GM21717 (cell line): ENCODE data around the gene KRI1.
A peak's percentile ranks its signal among the peaks of the same experiment; 100 is the strongest.
"Not testable (repeated sequence)": the region's sequence is repeated elsewhere in the genome, so short reads cannot be mapped to it uniquely, and the experiment has no call there.

Experiments used
- ATAC-seq: cut with Tn5 transposase; IDR thresholded peaks from one replicate; pipeline ENCODE4 v1.9.1; 2021; ENCODE audit warnings: mild to moderate bottlenecking, moderate library complexity; ENCODE audit not compliant: unreplicated experiment

KRI1 gene

GRCh38 chr19:10575011-10575716, 9.4 kb upstream of the KRI1 start:
- ATAC-seq: no peak

DNA sequence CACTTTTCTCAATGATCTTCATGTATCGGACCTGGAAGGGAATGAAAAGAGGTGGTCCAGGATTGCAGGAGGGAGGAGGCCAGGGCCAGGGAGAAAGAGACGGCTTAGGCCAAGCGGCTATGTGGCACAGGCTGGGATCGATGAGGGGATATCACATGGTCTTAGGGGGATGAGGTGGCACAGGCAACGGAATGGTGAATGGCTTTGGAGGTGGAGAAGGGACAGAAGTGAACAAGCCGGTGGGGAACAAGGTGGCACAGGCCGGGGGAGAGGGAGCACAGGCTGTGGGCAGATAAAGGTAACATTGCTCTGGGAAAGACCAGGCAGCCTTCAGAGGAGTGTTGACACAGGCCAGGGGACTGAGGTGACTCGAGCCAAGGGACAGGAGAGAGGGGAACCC, 8.7 kb upstream of the KRI1 start:
- ATAC-seq: no peak

DNA sequence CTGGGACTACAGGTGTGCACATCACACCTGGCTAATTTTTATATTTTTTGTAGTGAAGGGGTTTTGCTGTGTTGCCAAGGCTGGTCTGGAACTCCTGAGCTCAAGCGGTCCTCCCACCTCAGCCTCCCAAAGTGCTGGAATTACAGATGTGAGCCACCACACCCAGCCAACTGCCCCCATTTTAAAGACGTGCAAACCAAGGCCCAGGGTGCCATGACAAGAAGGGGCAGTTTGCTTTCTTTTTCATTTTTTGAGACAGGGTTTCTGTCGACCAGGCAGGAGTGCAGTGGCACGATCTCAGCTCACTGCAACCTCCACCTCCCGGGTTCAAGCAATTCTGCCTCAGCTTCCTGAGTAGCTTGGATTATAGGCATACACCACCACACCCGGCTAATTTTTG, 8.0 kb upstream of the KRI1 start:
- ATAC-seq: not testable (repeated sequence)

DNA sequence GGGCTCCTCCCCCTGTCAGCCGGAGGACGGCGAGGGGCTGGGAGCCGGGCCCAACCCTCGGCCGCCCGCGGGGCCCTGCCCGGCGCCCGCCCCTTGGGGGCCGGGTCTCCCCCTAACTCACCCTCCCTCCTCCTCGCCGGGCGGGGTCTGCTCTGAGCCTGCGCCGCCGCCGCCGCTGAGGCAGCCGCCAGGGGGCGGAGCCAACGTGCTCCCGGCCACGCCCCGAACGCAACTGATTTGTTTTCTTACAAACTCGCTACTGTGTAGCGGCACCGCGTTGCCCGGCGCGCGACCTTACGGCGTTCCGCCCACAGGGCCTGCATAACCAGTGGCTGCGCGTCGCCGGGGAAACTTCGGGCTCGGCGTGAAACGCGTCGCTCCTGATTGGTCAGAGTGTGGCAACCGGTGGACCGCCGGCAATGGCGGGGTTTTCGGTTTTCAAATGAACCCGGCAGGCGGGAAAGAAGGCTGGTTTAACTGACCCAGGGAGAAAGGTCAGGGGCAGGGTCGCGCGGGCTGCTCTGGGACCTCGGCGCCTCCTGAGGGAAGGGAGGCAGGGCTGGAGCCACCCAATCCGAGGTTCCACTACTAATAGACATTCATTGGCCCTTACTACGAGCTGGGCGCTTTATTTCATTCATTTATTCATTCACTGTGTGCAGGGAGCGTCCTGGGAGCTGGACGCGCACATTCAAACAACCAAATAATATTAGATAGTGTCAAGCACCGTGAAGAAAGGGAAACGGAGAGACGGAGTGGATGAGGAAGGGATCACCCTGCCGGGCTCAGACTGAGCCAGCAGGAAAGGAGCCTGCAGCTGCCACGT, 3.2 kb upstream of the KRI1 start, which contains the start of gene CDKN2D:
Gene CDKN2D, minus strand, starts transcription at position 154 of the 826 bp plus-strand sequence. CDS start 326 bp downstream, outside the sequence.
- ATAC-seq: peak; percentile 53

DNA sequence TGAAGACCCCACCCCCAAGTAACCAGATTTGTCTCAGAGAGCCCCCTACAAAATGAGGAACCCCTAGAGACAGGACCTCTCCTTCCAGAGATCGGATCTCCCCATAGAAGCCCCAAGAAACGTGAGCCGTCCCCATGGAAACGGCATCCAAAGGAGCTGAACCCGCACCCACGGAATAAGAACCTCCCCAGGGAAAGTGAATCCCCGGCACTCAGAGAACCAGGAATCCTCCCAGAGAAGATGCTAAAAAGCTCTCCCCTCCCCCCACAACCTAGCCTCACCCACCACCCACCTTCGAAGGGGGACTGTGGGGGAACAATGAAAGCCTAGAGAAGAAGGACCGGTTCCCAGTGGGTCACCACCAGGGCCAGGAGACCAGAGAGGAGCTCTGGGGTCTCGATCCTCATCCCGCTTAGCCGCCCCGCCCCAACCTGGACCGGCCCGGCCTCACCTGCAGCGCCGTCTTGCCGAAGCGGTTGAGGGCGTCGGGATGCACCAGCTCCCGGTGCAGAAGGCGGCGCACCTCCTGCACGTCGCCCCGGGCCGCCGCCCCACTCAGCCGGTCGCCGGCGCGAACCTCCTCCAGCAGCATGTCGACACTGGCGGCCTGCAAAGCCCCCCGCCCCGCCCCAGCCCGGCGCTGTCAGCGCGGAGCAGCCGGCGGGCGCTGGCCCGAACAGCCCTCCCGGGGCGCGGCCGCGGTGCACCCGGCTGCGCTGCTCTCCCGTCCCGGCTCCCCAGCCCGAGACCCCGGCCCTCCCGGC, 2.4 kb upstream of the KRI1 start:
- ATAC-seq: peak; percentile 4

GRCh38 chr19:10567656-10568055, 1.8 kb upstream of the KRI1 start:
- no peak for ATAC-seq

DNA sequence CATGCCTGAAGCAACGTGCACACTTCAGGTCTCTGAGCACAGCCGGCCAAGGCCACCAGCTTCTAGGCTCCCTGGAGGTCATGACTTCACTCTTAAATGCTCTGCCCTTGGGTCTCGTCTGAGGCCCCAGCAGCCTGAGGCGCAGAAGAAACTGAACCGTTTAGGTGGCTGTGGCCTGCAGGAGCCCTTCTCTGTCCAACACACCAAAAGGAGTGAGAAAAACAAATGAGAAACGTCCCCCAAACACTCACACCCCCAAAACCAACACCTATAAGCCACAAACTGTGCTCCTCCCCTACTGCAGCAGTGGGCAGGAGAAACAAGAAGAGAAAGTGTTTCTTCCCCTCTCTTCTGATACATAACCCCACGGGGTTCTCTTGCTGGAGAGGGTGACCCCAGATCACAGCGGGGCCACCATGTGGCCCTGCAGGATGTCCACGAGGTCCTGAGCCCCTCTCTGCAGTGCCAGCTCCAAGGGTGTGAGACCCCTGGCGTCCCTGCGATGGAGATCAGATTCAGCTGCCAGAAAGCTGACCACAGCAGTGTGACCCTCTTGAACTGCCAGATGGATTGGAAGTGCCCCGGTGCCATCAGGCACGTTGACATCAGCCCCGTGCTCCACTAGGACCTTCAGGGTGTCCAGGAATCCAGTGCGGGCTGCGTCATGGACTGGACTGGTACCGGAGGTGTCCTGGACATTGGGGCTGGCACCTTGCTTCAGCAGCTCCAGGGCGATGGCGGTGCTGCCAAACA, 1.0 kb upstream of the KRI1 start:
- ATAC-seq: no peak

DNA sequence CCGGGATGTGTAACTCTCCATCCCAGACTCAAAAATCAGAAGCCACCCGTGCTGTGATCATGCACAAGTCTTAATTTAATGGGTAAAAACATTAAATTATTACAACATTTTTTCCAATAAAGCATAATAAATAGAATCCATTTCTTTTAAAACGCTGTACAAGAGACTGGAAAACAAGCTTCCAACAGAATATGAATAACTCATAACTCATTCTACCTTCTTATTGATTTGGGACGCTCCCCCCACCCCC, 523 bp upstream of the KRI1 start:
- ATAC-seq: no peak

GRCh38 chr19:10565028-10565566, 713 bp downstream of the KRI1 start:
- no peak for ATAC-seq

DNA sequence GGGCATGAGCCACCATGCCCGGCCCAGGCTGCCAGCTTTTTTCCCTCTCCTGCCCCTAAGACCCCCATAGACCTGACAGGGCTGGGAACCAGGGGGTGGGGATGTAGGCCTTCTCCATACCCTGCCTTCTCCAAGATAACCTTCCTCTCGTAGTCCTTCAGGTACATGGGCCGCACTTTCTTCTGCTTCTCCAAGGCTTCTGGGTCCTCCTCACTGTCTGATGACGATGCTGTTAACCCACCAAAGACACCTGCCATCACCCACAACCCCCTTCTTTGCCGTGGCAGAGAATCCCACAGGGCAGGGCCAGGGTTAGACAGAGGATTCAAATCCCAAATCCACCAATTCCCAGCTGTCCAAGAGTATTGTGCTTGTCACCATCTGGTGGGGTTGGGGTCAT, 3.2 kb downstream of the KRI1 start:
- ATAC-seq: no peak

- ATAC-seq: no peak
Measured at GRCh38 chr19:10560154-10560553, 5.7 kb downstream of the KRI1 start.

DNA sequence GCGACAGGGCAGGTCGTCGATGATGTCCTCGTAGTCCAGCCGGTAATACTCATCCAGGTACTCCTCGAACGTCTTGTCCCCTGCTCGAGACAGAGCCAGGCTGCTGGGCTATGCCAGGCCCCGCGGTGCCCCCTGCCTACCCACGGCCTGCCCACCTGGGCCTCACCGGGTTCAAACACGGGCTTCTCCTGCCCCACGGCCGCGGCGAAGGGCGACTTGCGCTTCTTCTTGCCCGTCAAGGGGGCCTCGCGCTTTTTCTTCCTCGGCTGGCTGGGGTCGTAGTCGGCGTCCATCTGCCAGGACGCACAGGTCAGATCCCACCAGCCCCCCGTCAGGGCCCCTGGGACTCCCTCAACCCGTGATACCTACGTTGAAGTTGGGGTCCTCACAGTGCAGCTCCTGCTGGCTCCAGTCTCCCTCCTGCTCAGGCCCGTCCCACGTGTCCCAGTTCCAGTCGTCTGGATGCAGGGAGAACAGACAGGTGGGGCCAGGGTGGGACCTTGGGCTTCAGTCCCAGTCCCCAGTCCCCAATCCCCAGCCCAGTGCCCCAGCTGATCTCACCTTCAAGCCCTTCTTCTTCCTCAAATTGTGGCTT, 8.1 kb downstream of the KRI1 start:
- ATAC-seq: no peak

DNA sequence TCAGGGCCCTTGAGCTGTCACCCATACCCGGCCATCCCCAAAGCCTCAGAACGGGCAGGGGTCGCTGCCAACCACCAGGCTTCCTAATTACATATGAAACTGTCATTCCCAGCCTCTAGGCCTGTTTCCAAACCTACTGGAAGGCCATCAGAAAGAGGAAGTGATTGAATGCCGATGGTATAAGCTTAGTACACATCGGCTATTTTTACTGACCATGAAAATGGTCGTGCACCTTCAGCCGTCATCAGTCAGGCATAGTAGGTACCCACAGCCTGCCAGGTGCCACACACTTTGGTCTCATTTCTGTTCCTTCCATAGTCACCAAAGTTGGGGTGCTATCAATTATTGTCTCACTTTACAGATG, 10.2 kb downstream of the KRI1 start:
- ATAC-seq: no peak

- no peak for ATAC-seq
Measured at GRCh38 chr19:10554760-10555609, 10.8 kb downstream of the KRI1 start.

- ATAC-seq: no peak
Measured at GRCh38 chr19:10553943-10554381, 11.8 kb downstream of the KRI1 start.

DNA sequence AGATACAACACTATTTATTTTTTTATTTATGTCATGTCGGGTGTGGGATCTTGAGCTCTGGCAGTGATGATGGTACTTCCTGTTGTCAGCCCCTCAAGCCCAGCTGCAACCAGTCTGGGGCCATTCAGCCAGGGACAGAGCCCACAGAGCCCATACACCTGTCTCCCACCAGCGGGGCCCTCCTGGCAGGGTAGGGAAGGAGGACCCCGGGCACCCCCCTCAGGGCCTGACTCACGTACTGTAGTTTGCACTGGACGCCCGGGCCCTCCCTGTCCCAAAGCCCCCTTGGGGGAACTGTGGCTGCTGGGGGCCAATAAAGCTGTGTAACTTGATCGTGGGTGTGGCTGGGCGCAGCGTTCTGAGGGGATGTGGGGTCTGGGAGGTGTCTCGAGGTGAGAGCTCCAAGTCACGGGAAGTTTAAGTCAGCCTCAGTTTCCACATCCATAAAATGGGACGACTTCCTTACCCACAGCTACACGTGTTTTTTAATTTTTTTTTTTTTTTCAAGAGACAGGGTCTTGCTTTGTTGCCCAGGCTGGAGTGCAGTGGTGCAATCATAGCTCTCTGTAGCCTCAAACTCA, 12.6 kb downstream of the KRI1 start:
- no peak for ATAC-seq

DNA sequence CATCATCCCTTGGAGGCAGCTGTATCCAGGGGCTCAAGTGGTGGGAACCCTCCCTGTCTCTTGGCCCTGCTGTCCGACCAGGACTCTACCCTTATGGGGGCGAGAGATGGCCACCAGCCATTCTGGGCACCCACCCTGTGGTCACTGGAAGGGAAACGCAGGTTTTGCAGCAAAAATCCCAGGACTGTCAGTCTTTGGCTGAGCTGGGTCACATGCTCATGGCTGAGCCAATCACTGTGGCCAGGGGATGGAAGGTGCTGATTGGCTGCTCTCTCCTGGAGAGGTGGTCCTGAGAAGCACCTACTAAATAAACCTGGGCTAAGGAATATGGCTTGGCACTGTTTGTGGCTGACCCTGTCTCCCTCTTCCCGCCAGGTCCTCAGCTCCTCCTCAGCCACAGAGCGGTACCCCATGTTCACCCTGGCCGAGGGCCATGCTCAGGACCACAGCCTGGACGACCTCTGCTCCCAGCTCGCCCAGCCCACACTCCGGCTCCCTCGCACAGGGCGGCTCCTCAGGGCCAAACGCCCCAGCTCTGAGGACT, 13.2 kb downstream of the KRI1 start:
- no peak for ATAC-seq

DNA sequence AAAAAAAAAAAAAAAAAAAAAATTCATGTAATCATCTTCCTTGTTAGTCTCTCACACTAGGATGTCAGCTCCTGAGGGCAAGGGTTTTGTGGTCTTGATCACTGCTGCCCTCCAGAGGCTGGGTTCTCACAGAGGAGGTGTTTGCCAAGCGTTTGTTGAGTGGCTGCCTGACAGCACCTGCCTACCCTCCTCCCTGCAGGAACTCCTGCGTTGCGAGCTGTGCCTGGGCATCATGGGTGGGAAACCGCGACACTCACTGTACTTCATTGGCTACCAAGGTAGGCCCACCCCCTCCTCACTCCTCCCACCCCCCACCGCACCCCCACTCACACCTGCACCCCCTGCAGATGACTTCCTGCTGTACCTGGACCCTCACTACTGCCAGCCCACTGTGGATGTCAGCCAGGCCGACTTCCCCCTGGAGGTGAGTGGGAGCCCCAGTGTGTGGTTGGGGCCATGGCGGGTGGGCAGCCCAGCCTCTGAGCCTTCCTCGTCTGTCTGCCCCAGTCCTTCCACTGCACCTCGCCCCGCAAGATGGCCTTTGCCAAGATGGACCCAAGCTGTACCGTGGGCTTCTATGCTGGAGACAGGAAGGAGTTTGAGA, 14.0 kb downstream of the KRI1 start:
- no peak for ATAC-seq
